WTC11 (cell line): Measurements from ENCODE around the gene KLRB1. TPM values are rescaled to one million over a fixed set of nuclear protein-coding genes. Genes with fewer than 3 reads are reported as not detected.

Source experiments
- ATAC-seq: fragments of 200-7000 bp; cut with Tn5 transposase; 2 replicates; pipeline ENCODE4 v1.10.0; 2021; ENCODE audit warnings: mild to moderate bottlenecking, moderate library complexity
- CTCF ChIA-PET: fragments of 300-600 bp; sonication (Branson Sonifier 250); formaldehyde crosslinking; loops from one replicate; lab custom pipeline; 2021; ENCODE audit warnings: antibody characterized with exemption; lab: Charles Lee
- POLR2A ChIA-PET: fragments of 350-600 bp; sonication (Branson Sonifier 250); formaldehyde crosslinking; loops from one replicate; lab custom pipeline; 2021; ENCODE audit warnings: antibody characterized with exemption; lab: Charles Lee
- DNase-seq: peaks from one replicate; pipeline ENCODE4 v3.0.0; 2021; ENCODE audit warnings: low spot score
- H3K27ac Mint-ChIP-seq: 2 replicates; pipeline ENCODE4 v1.8.0; 2021; ENCODE audit warnings: mixed read lengths
- H3K27me3 Mint-ChIP-seq: 2 replicates; pipeline ENCODE4 v1.8.0; 2021; ENCODE audit warnings: low read depth, mild to moderate bottlenecking, moderate library complexity, mixed read lengths
- H3K36me3 Mint-ChIP-seq: 2 replicates; pipeline ENCODE4 v1.8.0; 2021; ENCODE audit warnings: mixed read lengths
- H3K4me1 Mint-ChIP-seq: 2 replicates; pipeline ENCODE4 v1.8.0; 2022; ENCODE audit warnings: mixed read lengths
- H3K4me3 Mint-ChIP-seq: 2 replicates; pipeline ENCODE4 v1.8.0; 2021; ENCODE audit warnings: mild to moderate bottlenecking, moderate library complexity, mixed read lengths
- H3K9me3 Mint-ChIP-seq: 2 replicates; pipeline ENCODE4 v1.8.0; 2021; ENCODE audit warnings: mixed read lengths
- ATF1 ChIP-seq: sonication (generic); formaldehyde crosslinking; IDR thresholded peaks from 2 replicates; pipeline ENCODE4 v1.8.1; 2023; ENCODE audit warnings: mild to moderate bottlenecking, moderate library complexity, missing genetic modification reagents
- ESRRA ChIP-seq: sonication (generic); formaldehyde crosslinking; IDR thresholded peaks from 2 replicates; pipeline ENCODE4 v1.8.1; 2022; ENCODE audit warnings: mild to moderate bottlenecking, missing genetic modification reagents, borderline replicate concordance
- ETV6 ChIP-seq: sonication (generic); formaldehyde crosslinking; IDR thresholded peaks from 2 replicates; pipeline ENCODE4 v1.8.1; 2022; ENCODE audit warnings: mild to moderate bottlenecking, missing genetic modification reagents
- FOXP1 ChIP-seq: sonication (generic); formaldehyde crosslinking; IDR thresholded peaks from 2 replicates; pipeline ENCODE4 v1.8.0; 2022; ENCODE audit warnings: missing genetic modification reagents, mild to moderate bottlenecking, moderate library complexity, borderline replicate concordance
- IRF2 ChIP-seq: sonication (generic); formaldehyde crosslinking; IDR thresholded peaks from 2 replicates; pipeline ENCODE4 v1.8.0; 2022; ENCODE audit warnings: low read depth, missing genetic modification reagents, borderline replicate concordance
- KAT7 ChIP-seq: sonication (generic); formaldehyde crosslinking; IDR thresholded peaks from 2 replicates; pipeline ENCODE4 v1.8.1; 2023; ENCODE audit warnings: missing genetic modification reagents, mild to moderate bottlenecking, borderline replicate concordance
- MLX ChIP-seq: sonication (generic); formaldehyde crosslinking; IDR thresholded peaks from 2 replicates; pipeline ENCODE4 v1.8.1; 2023; ENCODE audit warnings: mild to moderate bottlenecking, missing genetic modification reagents, moderate library complexity
- NFE2L1 ChIP-seq: sonication (generic); formaldehyde crosslinking; IDR thresholded peaks from 2 replicates; pipeline ENCODE4 v1.8.1; 2023; ENCODE audit warnings: missing genetic modification reagents
- PRDM15 ChIP-seq: sonication (generic); formaldehyde crosslinking; IDR thresholded peaks from 2 replicates; pipeline ENCODE4 v1.8.0; 2022; ENCODE audit warnings: missing genetic modification reagents
- TCF7 ChIP-seq: sonication (generic); formaldehyde crosslinking; IDR thresholded peaks from 2 replicates; pipeline ENCODE4 v1.8.0; 2022; ENCODE audit warnings: mild to moderate bottlenecking, low read depth, missing genetic modification reagents, moderate library complexity
- TP53 ChIP-seq: sonication (generic); formaldehyde crosslinking; IDR thresholded peaks from 2 replicates; pipeline ENCODE4 v1.8.1; 2023; ENCODE audit warnings: mild to moderate bottlenecking, missing genetic modification reagents
- USF1 ChIP-seq: sonication (generic); formaldehyde crosslinking; IDR thresholded peaks from 2 replicates; pipeline ENCODE4 v1.8.0; 2022; ENCODE audit warnings: mild to moderate bottlenecking, missing genetic modification reagents
- ZBTB21 ChIP-seq: sonication (generic); formaldehyde crosslinking; IDR thresholded peaks from 2 replicates; pipeline ENCODE4 v1.8.1; 2023; ENCODE audit warnings: mild to moderate bottlenecking, missing genetic modification reagents, borderline replicate concordance
- ZNF263 ChIP-seq: sonication (generic); formaldehyde crosslinking; IDR thresholded peaks from 2 replicates; pipeline ENCODE4 v1.8.1; 2022; ENCODE audit warnings: low read depth, mild to moderate bottlenecking, moderate library complexity, missing genetic modification reagents
- ZNF396 ChIP-seq: fragments of 250-450 bp; sonication (Bioruptor Pico); IDR thresholded peaks from 2 replicates; pipeline ENCODE4 v1.8.0; 2021; ENCODE audit warnings: mild to moderate bottlenecking, moderate library complexity, borderline replicate concordance
- ZNF423 ChIP-seq: fragments of 250-450 bp; sonication (Bioruptor Pico); IDR thresholded peaks from 2 replicates; pipeline ENCODE4 v2.1.2; 2022; ENCODE audit warnings: mild to moderate bottlenecking, moderate library complexity
- ZNF532 ChIP-seq: fragments of 250-450 bp; sonication (Bioruptor Pico); IDR thresholded peaks from 2 replicates; pipeline ENCODE4 v1.9.0; 2021; ENCODE audit warnings: mild to moderate bottlenecking, borderline replicate concordance
- total RNA-seq: library from RNA; stranded (reverse); gene quantifications from 3 replicates; pipeline ENCODE4 v1.2.3, GENCODE V29; 2021
- TF ChIP-seq, protein P1 (sequence below): sonication (generic); formaldehyde crosslinking; IDR thresholded peaks from 2 replicates; pipeline ENCODE4 v1.8.1; 2023; ENCODE audit warnings: mild to moderate bottlenecking, moderate library complexity, missing genetic modification reagents
- TF ChIP-seq, protein P2 (sequence below): sonication (generic); formaldehyde crosslinking; IDR thresholded peaks from 2 replicates; pipeline ENCODE4 v1.8.1; 2022; ENCODE audit warnings: mild to moderate bottlenecking, moderate library complexity, missing genetic modification reagents
- TF ChIP-seq, protein P3 (sequence below): sonication (generic); formaldehyde crosslinking; IDR thresholded peaks from 2 replicates; pipeline ENCODE4 v1.8.0; 2023; ENCODE audit warnings: missing genetic modification reagents
- TF ChIP-seq, protein P4 (sequence below): sonication (generic); formaldehyde crosslinking; IDR thresholded peaks from 2 replicates; pipeline ENCODE4 v1.8.1; 2023; ENCODE audit warnings: mild to moderate bottlenecking, missing genetic modification reagents

The KLRB1 gene
- total RNA-seq, 1 experiment from 2014 or later, result not detected

DNA sequence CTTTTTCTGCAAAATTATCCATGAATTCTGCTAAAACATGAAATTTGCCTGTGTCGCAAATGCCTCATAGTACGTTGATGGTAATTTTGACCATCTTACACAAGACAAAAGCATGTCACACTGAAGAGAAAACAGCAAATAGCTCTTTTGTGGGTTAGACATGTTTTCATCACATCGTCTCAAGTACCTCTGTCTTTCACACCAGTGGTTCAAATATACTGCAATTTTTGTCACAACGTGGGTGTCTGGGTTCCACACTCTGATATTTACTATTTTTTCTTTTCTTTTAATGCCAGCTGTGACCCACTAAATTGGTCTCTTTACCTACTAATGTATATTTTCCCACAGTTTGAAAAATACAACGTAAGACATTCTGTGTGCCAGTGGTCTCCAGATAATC is 10.4 kb downstream of the KLRB1 start:
- H3K4me3 Mint-ChIP-seq, result no peak overlapping the region
- H3K9me3 Mint-ChIP-seq, result no peaks in the 10 kb centered on the region
- ATAC-seq (no peak), DNase-seq (no peak)
- H3K27ac Mint-ChIP-seq, result no peak overlapping the region
- ChIA-PET POLR2A (no interaction called here), CTCF (no interaction called here)
- H3K36me3 Mint-ChIP-seq, result no peaks in the 10 kb centered on the region
- H3K27me3 Mint-ChIP-seq, result no peaks in the 10 kb centered on the region
- H3K4me1 Mint-ChIP-seq, result peaks cover 13% of the 10 kb centered on the region
- TF ChIP-seq ZNF532 (CRISPR knock-in tag) (no peak), ATF1 (no peak), ZNF263 (CRISPR knock-in tag) (no peak), ZNF396 (no peak), USF1 (CRISPR knock-in tag) (no peak), TCF7 (CRISPR knock-in tag) (no peak), MLX (CRISPR knock-in tag) (no peak), ETV6 (CRISPR knock-in tag) (no peak), KAT7 (CRISPR knock-in tag) (no peak), IRF2 (CRISPR knock-in tag) (no peak), ESRRA (CRISPR knock-in tag) (no peak), ZBTB21 (CRISPR knock-in tag) (no peak), ZNF423 (CRISPR knock-in tag) (no peak), FOXP1 (CRISPR knock-in tag) (no peak)
- TF ChIP-seq, protein P1, sequence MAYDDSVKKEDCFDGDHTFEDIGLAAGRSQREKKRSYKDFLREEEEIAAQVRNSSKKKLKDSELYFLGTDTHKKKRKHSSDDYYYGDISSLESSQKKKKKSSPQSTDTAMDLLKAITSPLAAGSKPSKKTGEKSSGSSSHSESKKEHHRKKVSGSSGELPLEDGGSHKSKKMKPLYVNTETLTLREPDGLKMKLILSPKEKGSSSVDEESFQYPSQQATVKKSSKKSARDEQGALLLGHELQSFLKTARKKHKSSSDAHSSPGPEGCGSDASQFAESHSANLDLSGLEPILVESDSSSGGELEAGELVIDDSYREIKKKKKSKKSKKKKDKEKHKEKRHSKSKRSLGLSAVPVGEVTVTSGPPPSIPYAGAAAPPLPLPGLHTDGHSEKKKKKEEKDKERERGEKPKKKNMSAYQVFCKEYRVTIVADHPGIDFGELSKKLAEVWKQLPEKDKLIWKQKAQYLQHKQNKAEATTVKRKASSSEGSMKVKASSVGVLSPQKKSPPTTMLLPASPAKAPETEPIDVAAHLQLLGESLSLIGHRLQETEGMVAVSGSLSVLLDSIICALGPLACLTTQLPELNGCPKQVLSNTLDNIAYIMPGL (CRISPR knock-in tag), result no peak
- TF ChIP-seq, protein P2, sequence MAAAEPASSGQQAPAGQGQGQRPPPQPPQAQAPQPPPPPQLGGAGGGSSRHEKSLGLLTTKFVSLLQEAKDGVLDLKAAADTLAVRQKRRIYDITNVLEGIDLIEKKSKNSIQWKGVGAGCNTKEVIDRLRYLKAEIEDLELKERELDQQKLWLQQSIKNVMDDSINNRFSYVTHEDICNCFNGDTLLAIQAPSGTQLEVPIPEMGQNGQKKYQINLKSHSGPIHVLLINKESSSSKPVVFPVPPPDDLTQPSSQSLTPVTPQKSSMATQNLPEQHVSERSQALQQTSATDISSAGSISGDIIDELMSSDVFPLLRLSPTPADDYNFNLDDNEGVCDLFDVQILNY (CRISPR knock-in tag), result no peak

DNA sequence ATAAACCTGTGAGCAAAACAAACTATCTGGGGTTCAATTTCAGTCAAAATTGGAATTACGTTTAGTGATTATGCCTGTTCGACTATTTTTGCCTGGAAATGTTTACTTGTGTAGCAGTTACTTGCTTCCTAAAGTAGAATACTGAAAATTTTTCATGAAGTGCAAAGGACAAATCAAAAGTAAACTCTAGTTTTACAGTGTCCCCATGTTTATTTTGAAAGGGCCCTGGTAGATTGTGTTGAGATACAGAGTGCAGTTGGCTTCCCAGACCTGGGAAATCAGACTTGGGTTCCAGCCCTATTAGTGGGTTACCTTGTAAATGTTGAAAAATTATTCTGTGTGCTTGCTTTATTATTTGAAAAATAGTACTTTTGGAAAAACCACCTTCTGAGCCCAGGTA is 17.3 kb downstream of the KLRB1 start:
- ChIA-PET POLR2A (no interaction called here), CTCF (no interaction called here)
- Mint-ChIP-seq H3K27ac (no peak overlapping the region), H3K36me3 (no peaks in the 10 kb centered on the region), H3K27me3 (no peaks in the 10 kb centered on the region), H3K4me1 (no peaks in the 10 kb centered on the region), H3K9me3 (no peaks in the 10 kb centered on the region), H3K4me3 (no peak overlapping the region)
- ATAC-seq (no peak), DNase-seq (no peak)
- TF ChIP-seq, protein P3, sequence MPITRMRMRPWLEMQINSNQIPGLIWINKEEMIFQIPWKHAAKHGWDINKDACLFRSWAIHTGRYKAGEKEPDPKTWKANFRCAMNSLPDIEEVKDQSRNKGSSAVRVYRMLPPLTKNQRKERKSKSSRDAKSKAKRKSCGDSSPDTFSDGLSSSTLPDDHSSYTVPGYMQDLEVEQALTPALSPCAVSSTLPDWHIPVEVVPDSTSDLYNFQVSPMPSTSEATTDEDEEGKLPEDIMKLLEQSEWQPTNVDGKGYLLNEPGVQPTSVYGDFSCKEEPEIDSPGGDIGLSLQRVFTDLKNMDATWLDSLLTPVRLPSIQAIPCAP (CRISPR knock-in tag), result no peak
- TF ChIP-seq, protein P4, sequence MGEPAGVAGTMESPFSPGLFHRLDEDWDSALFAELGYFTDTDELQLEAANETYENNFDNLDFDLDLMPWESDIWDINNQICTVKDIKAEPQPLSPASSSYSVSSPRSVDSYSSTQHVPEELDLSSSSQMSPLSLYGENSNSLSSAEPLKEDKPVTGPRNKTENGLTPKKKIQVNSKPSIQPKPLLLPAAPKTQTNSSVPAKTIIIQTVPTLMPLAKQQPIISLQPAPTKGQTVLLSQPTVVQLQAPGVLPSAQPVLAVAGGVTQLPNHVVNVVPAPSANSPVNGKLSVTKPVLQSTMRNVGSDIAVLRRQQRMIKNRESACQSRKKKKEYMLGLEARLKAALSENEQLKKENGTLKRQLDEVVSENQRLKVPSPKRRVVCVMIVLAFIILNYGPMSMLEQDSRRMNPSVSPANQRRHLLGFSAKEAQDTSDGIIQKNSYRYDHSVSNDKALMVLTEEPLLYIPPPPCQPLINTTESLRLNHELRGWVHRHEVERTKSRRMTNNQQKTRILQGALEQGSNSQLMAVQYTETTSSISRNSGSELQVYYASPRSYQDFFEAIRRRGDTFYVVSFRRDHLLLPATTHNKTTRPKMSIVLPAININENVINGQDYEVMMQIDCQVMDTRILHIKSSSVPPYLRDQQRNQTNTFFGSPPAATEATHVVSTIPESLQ, result no peak
- TF ChIP-seq ZNF396 (no peak), TP53 (CRISPR knock-in tag) (no peak), NFE2L1 (CRISPR knock-in tag) (no peak), PRDM15 (CRISPR knock-in tag) (no peak)
